Activated CD4-positive, alpha-beta memory T cell treated with anti-CD3 and anti-CD28 coated beads, Interleukin-2, amount 10 ng/mL, durations not matched to agents 7 days and 5 days (primary cell): ENCODE data around the gene CLTA. TPM values are rescaled to one million over a fixed set of nuclear protein-coding genes. Genes with fewer than 3 reads are reported as not detected.
"Not testable (repeated sequence)": the region's sequence is repeated elsewhere in the genome, so short reads cannot be mapped to it uniquely, and the experiment has no call there.

Experiments used
- CTCF ChIA-PET: fragments of 350-600 bp; sonication (Branson Sonifier 250); formaldehyde crosslinking; loops from one replicate; lab custom pipeline; 2021; ENCODE audit warnings: antibody characterized with exemption, inconsistent platforms; lab: Charles Lee
- POLR2A ChIA-PET: fragments of 350-600 bp; sonication (Branson Sonifier 250); formaldehyde crosslinking; loops from one replicate; lab custom pipeline; 2021; ENCODE audit warnings: antibody characterized with exemption; lab: Charles Lee
- DNase-seq: peaks from one replicate; pipeline ENCODE4 v3.0.0-alpha.2; 2020
- H3K27ac Mint-ChIP-seq: one replicate; pipeline ENCODE4 v1.8.0; 2021; ENCODE audit warnings: mild to moderate bottlenecking, mixed read lengths
- H3K27me3 Mint-ChIP-seq: one replicate; pipeline ENCODE4 v1.8.0; 2021; ENCODE audit warnings: mixed read lengths
- H3K36me3 Mint-ChIP-seq: one replicate; pipeline ENCODE4 v1.8.0; 2021; ENCODE audit warnings: low read depth, mixed read lengths
- H3K4me1 Mint-ChIP-seq: one replicate; pipeline ENCODE4 v1.8.0; 2021; ENCODE audit warnings: mixed read lengths
- H3K4me3 Mint-ChIP-seq: one replicate; pipeline ENCODE4 v1.8.0; 2021; ENCODE audit warnings: mild to moderate bottlenecking, mixed read lengths
- H3K9me3 Mint-ChIP-seq: one replicate; pipeline ENCODE4 v1.8.0; 2021; ENCODE audit warnings: mixed read lengths
- total RNA-seq, 2 experiments: library from RNA; stranded (reverse); gene quantifications; one replicate each; pipeline ENCODE4 v1.2.3, GENCODE V29; 2021

Gene CLTA
- total RNA-seq, 2 experiments from 2014 or later = 150 to 151 TPM

GRCh38 chr9:36214571-36214970 is 23.9 kb downstream of the CLTA start:
- Mint-ChIP-seq H3K4me3 (no peak overlapping the region), H3K36me3 (peaks cover 84% of the 10 kb centered on the region), H3K4me1 (peaks cover 60% of the 10 kb centered on the region), H3K27ac (no peak overlapping the region), H3K9me3 (no peaks in the 10 kb centered on the region), H3K27me3 (no peaks in the 10 kb centered on the region)
- POLR2A ChIA-PET = interaction anchor here (5.2 to 6.1 kb wide), 2 partner anchors 23 to 24 kb away, joined by 40 to 49 read pairs; partner anchors contain the start of gene CLTA
- CTCF ChIA-PET = interaction anchor here (3.1 kb wide), 1 partner anchor 25 kb away, joined by 14 read pairs; the partner anchor contains the start of gene CLTA
- DNase-seq = no peak

- H3K4me3 Mint-ChIP-seq = no peak overlapping the region
- H3K36me3 Mint-ChIP-seq = peaks cover 76% of the 10 kb centered on the region
Measured at GRCh38 chr9:36217256-36217968, 26.7 kb downstream of the CLTA start.

GRCh38 chr9:36218011-36218410 is 27.3 kb downstream of the CLTA start:
- CTCF ChIA-PET = interaction anchor here (1.0 kb wide), 3 partner anchors 27 to 117 kb away, joined by 3 to 4 read pairs (median 4); partner anchors contain the start of gene CLTA
- Mint-ChIP-seq H3K4me1 (peaks cover 62% of the 10 kb centered on the region), H3K27me3 (no peaks in the 10 kb centered on the region), H3K27ac (peak overlapping the region; percentile 79), H3K4me3 (peak overlapping the region; percentile 26), H3K9me3 (no peaks in the 10 kb centered on the region), H3K36me3 (peaks cover 78% of the 10 kb centered on the region)
- no peak for DNase-seq
- POLR2A ChIA-PET = interaction anchor here (0.8 to 5.2 kb wide), 5 partner anchors 11 to 40 kb away, joined by 3 to 40 read pairs (median 6); partner anchors contain the start of genes CLTA and GNE

More at GRCh38 chr9:36217256-36217968, 26.7 kb downstream of the CLTA start:
- Mint-ChIP-seq H3K27ac (peak overlapping the region; percentile 79), H3K4me1 (peaks cover 58% of the 10 kb centered on the region), H3K9me3 (no peaks in the 10 kb centered on the region), H3K27me3 (no peaks in the 10 kb centered on the region)
- CTCF ChIA-PET = interaction anchor here (1.0 to 3.1 kb wide), 5 partner anchors 27 to 209 kb away, joined by 3 to 14 read pairs (median 4); partner anchors contain the start of gene CLTA
- POLR2A ChIA-PET = interaction anchor here (0.8 to 5.2 kb wide), 5 partner anchors 10 to 41 kb away, joined by 3 to 40 read pairs (median 6); partner anchors contain the start of genes CLTA and GNE
- no peak for DNase-seq

GRCh38 chr9:36218411-36218901 is 27.7 kb downstream of the CLTA start:
- H3K9me3 Mint-ChIP-seq = no peaks in the 10 kb centered on the region
- H3K27me3 Mint-ChIP-seq = no peaks in the 10 kb centered on the region
- peaks cover 78% of the 10 kb centered on the region for H3K36me3 Mint-ChIP-seq
- H3K4me1 Mint-ChIP-seq = peaks cover 58% of the 10 kb centered on the region
- peak overlapping the region; percentile 26 for H3K4me3 Mint-ChIP-seq
- DNase-seq = peak; percentile 46
- peak overlapping the region; percentile 79 for H3K27ac Mint-ChIP-seq
- ChIA-PET POLR2A (interaction anchor here (1.5 to 5.2 kb wide), 4 partner anchors 11 to 40 kb away, joined by 3 to 40 read pairs (median 6); partner anchors contain the start of genes CLTA and GNE), CTCF (interaction anchor here (1.0 kb wide), 3 partner anchors 28 to 117 kb away, joined by 3 to 4 read pairs (median 4); partner anchors contain the start of gene CLTA)

GRCh38 chr9:36221667-36222066 is 30.9 kb downstream of the CLTA start:
- ChIA-PET POLR2A (no interaction called here), CTCF (interaction anchor here (0.6 to 1.0 kb wide), 2 partner anchors 10 to 265 kb away, joined by 3 read pairs; no protein-coding TSS in a partner anchor)
- Mint-ChIP-seq H3K4me3 (no peak overlapping the region), H3K27ac (no peak overlapping the region), H3K4me1 (peaks cover 38% of the 10 kb centered on the region), H3K36me3 (peaks cover 67% of the 10 kb centered on the region), H3K9me3 (no peaks in the 10 kb centered on the region), H3K27me3 (no peaks in the 10 kb centered on the region)
- no peak for DNase-seq

- peaks cover 30% of the 10 kb centered on the region for H3K4me1 Mint-ChIP-seq
Measured at GRCh38 chr9:36222449-36222848, 31.7 kb downstream of the CLTA start.

GRCh38 chr9:36237230-36237629 is 46.5 kb downstream of the CLTA start:
- ChIA-PET CTCF (interaction anchor here (1.0 kb wide), 1 partner anchor 11 kb away, joined by 3 read pairs; no protein-coding TSS in a partner anchor), POLR2A (no interaction called here)
- H3K36me3 Mint-ChIP-seq = peaks cover 56% of the 10 kb centered on the region
- peaks cover 3% of the 10 kb centered on the region for H3K4me1 Mint-ChIP-seq
- no peak for DNase-seq
- H3K4me3 Mint-ChIP-seq = no peak overlapping the region
- H3K9me3 Mint-ChIP-seq = no peaks in the 10 kb centered on the region
- no peaks in the 10 kb centered on the region for H3K27me3 Mint-ChIP-seq
- H3K27ac Mint-ChIP-seq = no peak overlapping the region

More at GRCh38 chr9:36222449-36222848, 31.7 kb downstream of the CLTA start:
- DNase-seq = no peak
- POLR2A ChIA-PET = no interaction called here
- no peak overlapping the region for H3K27ac Mint-ChIP-seq
- no peak overlapping the region for H3K4me3 Mint-ChIP-seq
- no peaks in the 10 kb centered on the region for H3K9me3 Mint-ChIP-seq
- H3K27me3 Mint-ChIP-seq = no peaks in the 10 kb centered on the region
- peaks cover 71% of the 10 kb centered on the region for H3K36me3 Mint-ChIP-seq
- CTCF ChIA-PET = interaction anchor here (0.5 to 1.0 kb wide), 3 partner anchors 9 to 266 kb away, joined by 3 to 6 read pairs (median 3); no protein-coding TSS in a partner anchor

GRCh38 chr9:36239205-36239604 is 48.5 kb downstream of the CLTA start:
- H3K4me1 Mint-ChIP-seq, POLR2A ChIA-PET, H3K4me3 Mint-ChIP-seq, H3K27me3 Mint-ChIP-seq, H3K27ac Mint-ChIP-seq, DNase-seq, H3K9me3 Mint-ChIP-seq, CTCF ChIA-PET: not testable (repeated sequence)
- H3K36me3 Mint-ChIP-seq = peaks cover 49% of the 10 kb centered on the region

- peaks cover 47% of the 10 kb centered on the region for H3K36me3 Mint-ChIP-seq
- CTCF ChIA-PET, H3K27me3 Mint-ChIP-seq, H3K27ac Mint-ChIP-seq, H3K4me1 Mint-ChIP-seq, POLR2A ChIA-PET, H3K9me3 Mint-ChIP-seq, H3K4me3 Mint-ChIP-seq, DNase-seq: not testable (repeated sequence)
Measured at GRCh38 chr9:36239675-36240074, 49.0 kb downstream of the CLTA start.

GRCh38 chr9:36245906-36246305 is 55.2 kb downstream of the CLTA start:
- Mint-ChIP-seq H3K4me3 (no peak overlapping the region), H3K27ac (no peak overlapping the region), H3K4me1 (peaks cover 11% of the 10 kb centered on the region), H3K27me3 (no peaks in the 10 kb centered on the region), H3K36me3 (peaks cover 21% of the 10 kb centered on the region), H3K9me3 (no peaks in the 10 kb centered on the region)
- DNase-seq = no peak
- POLR2A ChIA-PET = no interaction called here
- CTCF ChIA-PET = interaction anchor here (1.0 kb wide), 1 partner anchor 85 kb away, joined by 3 read pairs; no protein-coding TSS in a partner anchor

- Mint-ChIP-seq H3K36me3 (peaks cover 20% of the 10 kb centered on the region), H3K27ac (no peak overlapping the region), H3K9me3 (no peaks in the 10 kb centered on the region), H3K27me3 (no peaks in the 10 kb centered on the region), H3K4me1 (peaks cover 13% of the 10 kb centered on the region), H3K4me3 (no peak overlapping the region)
- ChIA-PET POLR2A (no interaction called here), CTCF (interaction anchor here (0.7 to 4.1 kb wide), 6 partner anchors 10 to 90 kb away, joined by 3 to 42 read pairs (median 5); partner anchors contain the start of gene CLTA)
- DNase-seq = no peak
Measured at GRCh38 chr9:36247356-36247755, 56.6 kb downstream of the CLTA start.

- Mint-ChIP-seq H3K4me1 (peaks cover 13% of the 10 kb centered on the region), H3K36me3 (peaks cover 18% of the 10 kb centered on the region)
- POLR2A ChIA-PET = interaction anchor here (1.8 kb wide), 1 partner anchor 10 kb away, joined by 13 read pairs; the partner anchor contains the start of gene GNE
- CTCF ChIA-PET = interaction anchor here (0.6 to 4.1 kb wide), 8 partner anchors 11 to 1358 kb away, joined by 3 to 42 read pairs (median 4); partner anchors contain the start of gene CLTA
- H3K9me3 Mint-ChIP-seq, H3K4me3 Mint-ChIP-seq, DNase-seq, H3K27ac Mint-ChIP-seq, H3K27me3 Mint-ChIP-seq: not testable (repeated sequence)
Measured at GRCh38 chr9:36248061-36248460, 57.3 kb downstream of the CLTA start.
